PFSK-1 (cell line): ENCODE results near the gene ZEB1.

Experiments
- POLR2AphosphoS5 ChIP-seq: IDR thresholded peaks from 2 replicates; pipeline ENCODE4 v1.6.1; 2012; ENCODE audit warnings: low read depth, mild to moderate bottlenecking, control low read depth, low read length, moderate library complexity
- REST ChIP-seq, 2 experiments: IDR thresholded peaks; 2 replicates each; pipeline versions ENCODE4 v1.6.1 to v1.8.0; 2011 to 2012; ENCODE audit warnings: low read depth in 2 of 2, low read length in 2 of 2, control low read depth in 1 of 2, inconsistent platforms in 1 of 2, mild to moderate bottlenecking in 1 of 2, moderate library complexity in 1 of 2; ENCODE audit not compliant: insufficient read depth in 1 of 2
- SIN3A ChIP-seq: IDR thresholded peaks from 2 replicates; pipeline ENCODE4 v1.6.1; 2012; ENCODE audit warnings: mild to moderate bottlenecking, low read length, moderate library complexity, borderline replicate concordance; ENCODE audit not compliant: insufficient read depth

GRCh38 chr10:31399171-31399570, 80.2 kb downstream of the ZEB1 start:
- TF ChIP-seq POLR2AphosphoS5, result no peak
- no peak for TF ChIP-seq SIN3A
- no peak for TF ChIP-seq REST (IDR thresholded peaks at IDR 0.05; ENCODE audit: insufficient read depth in 1 of 2, low read depth in 2 of 2, low read length in 2 of 2)
